Cortex of kidney (tissue), 1 donor: Measurements from ENCODE around the gene ATG7.
"Not testable (repeated sequence)": the region's sequence is repeated elsewhere in the genome, so short reads cannot be mapped to it uniquely, and the experiment has no call there.

Source experiments
- DNase-seq: peaks from one replicate; lab custom pipeline; 2025; lab: John Stamatoyannopoulos, UW

Gene ATG7

GRCh38 chr3:11568503-11569155 is 296.4 kb downstream of the ATG7 start:
- DNase-seq: no peak

GRCh38 chr3:11569156-11569741 is 297.1 kb downstream of the ATG7 start:
- no peak for DNase-seq

- no peak for DNase-seq
These were observed 298.1 kb downstream of the ATG7 start for GRCh38 chr3:11570251-11570650.

- DNase-seq: no peak
These were observed 298.7 kb downstream of the ATG7 start for GRCh38 chr3:11570789-11571495.

- DNase-seq: not testable (repeated sequence)
These were observed 300.5 kb downstream of the ATG7 start for GRCh38 chr3:11572660-11573059.

GRCh38 chr3:11574981-11575669 is 302.9 kb downstream of the ATG7 start:
- DNase-seq: no peak

GRCh38 chr3:11575677-11576076 is 303.5 kb downstream of the ATG7 start:
- DNase-seq: no peak

- DNase-seq: no peak
These were observed 304.3 kb downstream of the ATG7 start for GRCh38 chr3:11576453-11576852.

- no peak for DNase-seq
These were observed 306.0 kb downstream of the ATG7 start for GRCh38 chr3:11578169-11578568.

- no peak for DNase-seq
These were observed 308.4 kb downstream of the ATG7 start for GRCh38 chr3:11580645-11581044.

- no peak for DNase-seq
These were observed 309.3 kb downstream of the ATG7 start for GRCh38 chr3:11581237-11582190.

GRCh38 chr3:11582191-11582968 is 310.2 kb downstream of the ATG7 start:
- DNase-seq: no peak

GRCh38 chr3:11583235-11583634 is 311.0 kb downstream of the ATG7 start:
- no peak for DNase-seq

GRCh38 chr3:11583638-11584046 is 311.4 kb downstream of the ATG7 start:
- DNase-seq: no peak

GRCh38 chr3:11584570-11584969 is 312.4 kb downstream of the ATG7 start:
- no peak for DNase-seq

- DNase-seq: no peak
These were observed 315.6 kb downstream of the ATG7 start for GRCh38 chr3:11587766-11588165.

- no peak for DNase-seq
These were observed 316.1 kb downstream of the ATG7 start for GRCh38 chr3:11588338-11588737.

GRCh38 chr3:11588755-11589154 is 316.6 kb downstream of the ATG7 start:
- no peak for DNase-seq

- no peak for DNase-seq
These were observed 317.5 kb downstream of the ATG7 start for GRCh38 chr3:11589706-11590105.

GRCh38 chr3:11591002-11591355 is 318.8 kb downstream of the ATG7 start:
- no peak for DNase-seq
